ENCODE measurements around the gene CLDND2.
"Not testable (repeated sequence)": the region's sequence is repeated elsewhere in the genome, so short reads cannot be mapped to it uniquely, and the experiment has no call there.

Gene CLDND2

GRCh38 chr19:51368366-51369282 is at the start of gene CLDND2:
CLDND2 (minus strand) TSS chr19:51369003; CDS start chr19:51368577, 426 bp downstream.
- Histone ChIP-seq H3K27me3 (ENCODE audit: control insufficient read depth, insufficient read depth, low read length) (no peaks in the 10 kb centered on the region), H3K36me3 (ENCODE audit: control insufficient read depth, insufficient read depth, low read length) (no peaks in the 10 kb centered on the region), H3K27ac (ENCODE audit: low read depth, low read length) (peak within 1 kb of the TSS; percentile 77), H3K9ac (ENCODE audit: low read length) (peak within 1 kb of the TSS; percentile 68), H3K4me1 (ENCODE audit: control insufficient read depth, insufficient read depth, low read length) (peaks cover 13% of the 10 kb centered on the region), H3K4me3 (ENCODE audit: low read length) (peak within 1 kb of the TSS; percentile 88)

- H3K4me1 ChIP-seq (ENCODE audit: control insufficient read depth, insufficient read depth, low read length) = no peaks in the 10 kb centered on the region
- H3K27ac ChIP-seq (ENCODE audit: low read depth, low read length) = no peak overlapping the region
- no peaks in the 10 kb centered on the region for H3K36me3 ChIP-seq (ENCODE audit: control insufficient read depth, insufficient read depth, low read length)
- peaks cover 3% of the 10 kb centered on the region for H3K27me3 ChIP-seq (ENCODE audit: control insufficient read depth, insufficient read depth, low read length)
- no peak overlapping the region for H3K9ac ChIP-seq (ENCODE audit: low read length)
- H3K4me3 ChIP-seq (ENCODE audit: low read length) = no peak overlapping the region
Measured at GRCh38 chr19:51417810-51418157, 49.0 kb upstream of the CLDND2 start.

- H3K27ac ChIP-seq (ENCODE audit: low read depth, low read length) = no peak within 1 kb of the TSS
Measured at GRCh38 chr19:51417107-51417809, 48.5 kb upstream of the CLDND2 start, which contains the start of gene SIGLEC10. SIGLEC10 (minus strand) TSS chr19:51417642; CDS start chr19:51417581, 61 bp downstream.

GRCh38 chr19:51416422-51416821 is 47.6 kb upstream of the CLDND2 start:
- H3K36me3 ChIP-seq (ENCODE audit: control insufficient read depth, insufficient read depth, low read length); H3K4me1 ChIP-seq (ENCODE audit: control insufficient read depth, insufficient read depth, low read length); H3K27ac ChIP-seq (ENCODE audit: low read depth, low read length); H3K27me3 ChIP-seq (ENCODE audit: control insufficient read depth, insufficient read depth, low read length); H3K4me3 ChIP-seq (ENCODE audit: low read length); H3K9ac ChIP-seq (ENCODE audit: low read length): not testable (repeated sequence)

More at GRCh38 chr19:51417107-51417809, 48.5 kb upstream of the CLDND2 start, which contains the start of gene SIGLEC10:
- no peaks in the 10 kb centered on the region for H3K36me3 ChIP-seq (ENCODE audit: control insufficient read depth, insufficient read depth, low read length)
- H3K27me3 ChIP-seq (ENCODE audit: control insufficient read depth, insufficient read depth, low read length) = peaks cover 3% of the 10 kb centered on the region
- no peaks in the 10 kb centered on the region for H3K4me1 ChIP-seq (ENCODE audit: control insufficient read depth, insufficient read depth, low read length)
- no peak within 1 kb of the TSS for H3K9ac ChIP-seq (ENCODE audit: low read length)
- peak within 1 kb of the TSS; percentile 44 for H3K4me3 ChIP-seq (ENCODE audit: low read length)

- Histone ChIP-seq H3K4me1 (ENCODE audit: control insufficient read depth, insufficient read depth, low read length) (no peaks in the 10 kb centered on the region), H3K4me3 (ENCODE audit: low read length) (no peak overlapping the region), H3K27me3 (ENCODE audit: control insufficient read depth, insufficient read depth, low read length) (no peaks in the 10 kb centered on the region), H3K9ac (ENCODE audit: low read length) (no peak overlapping the region), H3K27ac (ENCODE audit: low read depth, low read length) (no peak overlapping the region), H3K36me3 (ENCODE audit: control insufficient read depth, insufficient read depth, low read length) (no peaks in the 10 kb centered on the region)
Measured at GRCh38 chr19:51415187-51415586, 46.4 kb upstream of the CLDND2 start.

GRCh38 chr19:51410950-51411748 is 42.3 kb upstream of the CLDND2 start:
- Histone ChIP-seq H3K27me3 (ENCODE audit: control insufficient read depth, insufficient read depth, low read length) (no peaks in the 10 kb centered on the region), H3K36me3 (ENCODE audit: control insufficient read depth, insufficient read depth, low read length) (no peaks in the 10 kb centered on the region), H3K27ac (ENCODE audit: low read depth, low read length) (no peak overlapping the region), H3K9ac (ENCODE audit: low read length) (no peak overlapping the region), H3K4me3 (ENCODE audit: low read length) (no peak overlapping the region), H3K4me1 (ENCODE audit: control insufficient read depth, insufficient read depth, low read length) (no peaks in the 10 kb centered on the region)

GRCh38 chr19:51407511-51408131 is 38.8 kb upstream of the CLDND2 start:
- Histone ChIP-seq H3K4me1 (ENCODE audit: control insufficient read depth, insufficient read depth, low read length) (no peaks in the 10 kb centered on the region), H3K27ac (ENCODE audit: low read depth, low read length) (no peak overlapping the region), H3K27me3 (ENCODE audit: control insufficient read depth, insufficient read depth, low read length) (no peaks in the 10 kb centered on the region), H3K9ac (ENCODE audit: low read length) (no peak overlapping the region), H3K36me3 (ENCODE audit: control insufficient read depth, insufficient read depth, low read length) (no peaks in the 10 kb centered on the region), H3K4me3 (ENCODE audit: low read length) (no peak overlapping the region)

GRCh38 chr19:51402117-51402516 is 33.3 kb upstream of the CLDND2 start:
- H3K27ac ChIP-seq (ENCODE audit: low read depth, low read length) = no peak overlapping the region
- no peaks in the 10 kb centered on the region for H3K4me1 ChIP-seq (ENCODE audit: control insufficient read depth, insufficient read depth, low read length)
- no peaks in the 10 kb centered on the region for H3K36me3 ChIP-seq (ENCODE audit: control insufficient read depth, insufficient read depth, low read length)
- H3K9ac ChIP-seq (ENCODE audit: low read length) = no peak overlapping the region
- H3K4me3 ChIP-seq (ENCODE audit: low read length) = no peak overlapping the region
- H3K27me3 ChIP-seq (ENCODE audit: control insufficient read depth, insufficient read depth, low read length) = no peaks in the 10 kb centered on the region

- not testable (repeated sequence) for H3K36me3 ChIP-seq (ENCODE audit: control insufficient read depth, insufficient read depth, low read length); H3K27me3 ChIP-seq (ENCODE audit: control insufficient read depth, insufficient read depth, low read length); H3K9ac ChIP-seq (ENCODE audit: low read length); H3K4me3 ChIP-seq (ENCODE audit: low read length); H3K27ac ChIP-seq (ENCODE audit: low read depth, low read length); H3K4me1 ChIP-seq (ENCODE audit: control insufficient read depth, insufficient read depth, low read length)
Measured at GRCh38 chr19:51399936-51400335, 31.1 kb upstream of the CLDND2 start.

GRCh38 chr19:51399231-51399630 is 30.4 kb upstream of the CLDND2 start:
- no peak overlapping the region for H3K4me3 ChIP-seq (ENCODE audit: low read length)
- H3K9ac ChIP-seq (ENCODE audit: low read length) = no peak overlapping the region
- no peaks in the 10 kb centered on the region for H3K36me3 ChIP-seq (ENCODE audit: control insufficient read depth, insufficient read depth, low read length)
- H3K27ac ChIP-seq (ENCODE audit: low read depth, low read length) = no peak overlapping the region
- H3K27me3 ChIP-seq (ENCODE audit: control insufficient read depth, insufficient read depth, low read length) = no peaks in the 10 kb centered on the region
- H3K4me1 ChIP-seq (ENCODE audit: control insufficient read depth, insufficient read depth, low read length) = peaks cover 4% of the 10 kb centered on the region

GRCh38 chr19:51398096-51398704 is 29.4 kb upstream of the CLDND2 start:
- Histone ChIP-seq H3K27me3 (ENCODE audit: control insufficient read depth, insufficient read depth, low read length) (no peaks in the 10 kb centered on the region), H3K4me3 (ENCODE audit: low read length) (no peak overlapping the region), H3K9ac (ENCODE audit: low read length) (no peak overlapping the region), H3K27ac (ENCODE audit: low read depth, low read length) (no peak overlapping the region), H3K4me1 (ENCODE audit: control insufficient read depth, insufficient read depth, low read length) (peaks cover 4% of the 10 kb centered on the region), H3K36me3 (ENCODE audit: control insufficient read depth, insufficient read depth, low read length) (no peaks in the 10 kb centered on the region)
